Stimulated activated CD8-positive, alpha-beta memory T cell treated with anti-CD3 and anti-CD28 coated beads, Interleukin-7, amount 100 ng/mL, for 4 hours (primary cell): ENCODE data around the gene WDR44.
"Not testable (repeated sequence)": the region's sequence is repeated elsewhere in the genome, so short reads cannot be mapped to it uniquely, and the experiment has no call there.

Experiments
- DNase-seq, 2 donors: peaks; one replicate each; pipeline ENCODE4 v3.0.0-alpha.2; 2020; ENCODE audit warnings: low read depth in 2 of 2

Gene WDR44

DNA sequence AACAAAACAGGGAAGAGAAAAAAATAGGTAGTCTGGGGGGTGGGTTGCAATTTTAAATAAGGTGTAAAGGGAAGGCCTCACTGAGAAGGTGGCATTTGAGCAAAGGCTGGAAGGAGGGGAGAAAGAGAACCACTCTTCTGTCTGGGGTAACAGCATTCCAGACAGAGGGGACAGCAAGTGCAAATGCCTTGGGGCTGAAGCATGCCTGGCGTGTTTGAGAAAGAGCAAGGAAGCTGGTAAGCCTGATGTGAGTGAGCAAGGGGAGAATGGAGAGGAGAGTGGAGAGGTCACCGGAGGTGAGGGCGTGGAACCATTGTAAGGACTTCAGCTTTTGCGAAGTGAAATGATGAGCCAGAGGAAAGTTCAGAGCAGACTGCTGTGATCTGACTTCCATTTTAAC, 130.0 kb downstream of the WDR44 start:
- DNase-seq: no peak

DNA sequence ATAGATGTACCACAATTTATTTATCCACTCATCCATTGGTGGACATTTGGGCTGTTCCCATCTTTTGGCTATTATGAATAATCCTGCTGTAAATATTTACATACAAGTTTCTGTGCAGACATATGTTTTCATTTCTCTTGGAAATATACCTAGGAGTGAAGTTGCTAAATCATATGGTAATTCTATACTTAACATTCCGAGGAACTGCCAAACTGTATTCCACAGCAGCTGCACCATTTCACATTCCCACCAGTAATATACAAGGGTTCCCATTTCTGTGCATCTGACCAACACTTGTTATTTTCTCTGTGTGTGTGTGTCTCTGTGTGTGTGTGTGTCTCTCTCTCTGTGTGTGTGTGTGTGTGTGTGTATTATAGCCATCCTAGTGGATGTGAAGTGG, 134.3 kb downstream of the WDR44 start:
- DNase-seq: no peak

DNA sequence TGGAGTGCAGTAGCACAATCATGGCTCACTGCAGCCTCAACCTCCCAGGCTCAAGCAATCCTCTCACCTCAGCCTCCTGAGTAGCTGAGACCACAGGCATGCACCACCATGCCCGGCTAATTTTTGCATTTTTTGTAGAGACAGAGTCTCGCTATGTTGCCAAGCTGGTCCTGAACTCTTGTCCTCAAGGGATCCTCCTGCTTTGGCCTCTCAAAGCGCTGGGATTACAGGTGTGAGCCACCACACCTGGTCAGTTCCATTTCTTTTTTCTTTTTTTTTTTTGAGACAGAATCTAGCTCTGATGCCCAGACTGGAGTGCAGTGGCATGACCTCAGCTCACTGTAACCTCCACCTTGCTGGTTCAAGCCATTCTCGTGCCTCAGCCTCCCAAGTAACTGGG, 136.5 kb downstream of the WDR44 start:
- not testable (repeated sequence) for DNase-seq

DNA sequence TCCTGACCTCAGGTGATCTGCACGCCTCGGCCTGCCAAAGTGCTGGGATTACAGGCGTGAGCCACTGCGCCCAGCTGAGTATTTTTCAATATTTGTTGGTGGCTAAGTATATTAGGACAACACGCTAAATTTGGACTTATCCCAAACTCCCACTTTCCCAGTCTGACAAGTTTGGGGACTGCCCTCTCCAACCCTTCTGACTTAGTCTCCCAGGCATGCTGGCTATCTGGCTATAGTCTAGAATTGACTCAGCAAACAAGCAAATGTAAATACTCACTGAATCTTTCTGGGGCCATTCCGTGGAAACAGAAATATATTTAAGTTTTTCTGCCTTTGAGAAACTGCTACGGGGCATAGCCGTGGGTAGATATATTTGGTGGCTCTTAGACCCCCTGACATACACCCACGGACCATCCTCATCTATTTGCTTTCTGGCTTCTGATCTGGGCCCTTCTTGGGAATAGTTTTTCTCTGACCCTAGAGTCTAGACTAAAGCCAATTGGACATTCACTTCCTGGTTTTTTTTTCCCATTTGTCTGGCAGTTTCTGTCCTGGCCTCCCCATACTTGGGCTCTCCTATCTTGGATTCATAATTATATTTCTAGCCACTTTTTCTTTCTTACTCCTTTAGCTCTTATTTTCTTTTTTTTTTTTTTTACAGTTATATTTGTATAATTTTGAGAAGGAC, 138.5 kb downstream of the WDR44 start:
- no peak for DNase-seq

DNA sequence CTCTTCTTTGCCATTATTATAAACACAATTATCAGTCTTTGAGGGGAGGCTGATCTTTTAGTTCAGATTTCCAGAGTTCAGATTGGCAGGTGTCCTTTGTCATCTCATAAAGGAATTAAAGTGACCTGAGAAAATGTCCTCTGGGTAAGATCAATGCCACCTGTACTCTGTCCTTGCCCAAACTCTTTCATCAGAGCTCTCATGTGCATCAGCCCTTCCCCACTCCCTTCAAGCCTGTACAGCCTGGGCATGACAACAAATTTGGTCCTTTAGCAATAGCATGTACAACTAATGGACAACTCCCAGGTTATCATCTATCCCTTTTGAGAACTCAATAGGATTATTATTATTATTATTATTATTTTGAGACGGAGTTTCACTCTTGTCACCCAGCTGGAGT, 140.8 kb downstream of the WDR44 start:
- DNase-seq: not testable (repeated sequence)

DNA sequence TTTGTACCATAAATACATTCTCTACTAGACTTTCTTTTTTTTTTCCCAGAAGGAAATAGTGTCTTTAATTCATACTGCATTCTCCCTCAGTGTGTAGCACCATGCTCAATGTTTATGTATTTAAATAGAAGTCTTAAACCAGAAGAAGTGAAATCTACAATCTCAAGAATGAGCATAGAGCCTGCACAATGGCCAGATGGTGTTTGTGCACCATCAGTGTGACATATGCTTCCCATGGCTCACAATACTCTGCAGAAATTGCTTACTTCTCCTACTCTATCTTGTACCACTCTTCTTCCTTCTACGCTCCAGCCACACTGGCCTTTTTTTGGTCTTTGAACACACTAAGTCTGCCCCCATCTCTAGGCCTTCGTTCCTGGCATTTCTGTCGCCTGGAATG, 147.1 kb downstream of the WDR44 start:
- no peak for DNase-seq

DNA sequence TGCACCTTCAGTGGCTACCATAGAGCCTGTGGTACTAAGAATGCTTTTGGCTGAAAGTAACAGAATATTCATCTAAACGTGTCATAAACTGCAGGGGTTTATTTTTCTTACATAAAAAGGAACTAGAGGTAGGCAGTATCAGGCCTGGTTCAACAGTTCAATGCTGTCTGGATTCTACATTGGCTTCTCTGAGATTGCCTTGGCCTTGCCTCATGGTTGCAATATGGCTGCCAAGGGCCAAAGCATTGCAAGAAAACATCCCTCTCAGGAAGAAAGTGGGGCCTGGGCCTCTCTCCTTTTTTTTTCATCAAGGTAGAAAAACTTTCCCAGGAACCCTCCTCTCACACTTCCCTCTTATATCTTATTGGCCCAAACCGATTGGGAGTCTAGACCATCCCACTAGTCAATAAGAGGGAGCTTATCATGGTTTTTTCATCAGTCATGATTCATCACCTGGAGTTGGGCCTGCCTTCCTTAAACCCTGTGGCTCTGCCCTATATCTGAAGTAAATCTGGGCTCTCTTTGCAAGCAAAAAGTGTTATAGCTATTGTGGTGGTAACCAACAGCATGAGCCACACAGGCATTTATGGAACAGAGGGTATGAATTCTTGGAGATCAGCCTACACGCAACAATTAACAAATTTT, 147.9 kb downstream of the WDR44 start:
- no peak for DNase-seq

DNA sequence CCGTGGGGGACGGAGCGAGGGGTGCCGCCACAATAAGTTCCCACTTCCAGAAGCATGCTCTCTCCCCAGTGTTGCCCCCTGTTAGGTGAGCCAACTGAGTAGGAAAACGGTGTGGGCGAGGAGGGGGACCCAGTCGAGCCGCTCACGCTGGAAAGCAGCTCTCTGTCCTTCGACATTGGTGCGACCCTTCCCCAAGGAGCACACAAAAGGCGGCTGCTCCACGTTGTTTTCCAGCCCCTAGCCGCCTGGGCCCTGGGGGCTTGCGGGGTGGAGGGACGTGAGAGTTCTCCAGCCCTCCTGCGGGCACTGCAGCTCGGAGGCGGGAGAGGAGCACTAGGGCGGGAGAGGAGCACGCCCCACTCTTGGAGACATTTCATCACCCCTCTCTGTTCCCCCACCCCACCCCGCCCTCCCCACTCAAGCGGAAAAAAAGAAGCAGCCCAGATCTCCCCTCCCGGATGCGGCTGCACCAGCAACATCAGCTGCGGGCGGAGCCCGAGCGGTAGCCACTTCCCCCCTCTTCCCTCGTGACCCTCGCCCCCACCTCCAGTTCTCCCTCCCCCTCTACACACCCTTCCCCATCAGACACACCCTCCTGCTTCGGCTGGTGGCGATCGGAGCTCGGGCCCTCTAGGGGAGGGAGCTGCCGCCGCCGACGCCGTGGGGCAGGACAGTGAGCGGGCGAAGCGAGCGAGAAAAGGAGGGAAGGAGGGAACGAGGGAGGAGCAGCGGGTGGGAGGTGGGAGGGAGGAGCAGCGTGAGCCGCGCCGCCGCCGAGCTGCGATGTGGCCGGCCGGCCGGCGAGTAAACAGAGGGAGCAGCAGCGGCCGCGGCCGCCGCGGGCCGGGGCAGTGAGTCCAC, 149.4 kb downstream of the WDR44 start, which contains the start of gene DOCK11:
Gene DOCK11, plus strand, starts transcription at position 755 of the 861 bp plus-strand sequence. CDS start 157 bp downstream, outside the sequence.
- DNase-seq: peak; percentile 75 to 79

DNA sequence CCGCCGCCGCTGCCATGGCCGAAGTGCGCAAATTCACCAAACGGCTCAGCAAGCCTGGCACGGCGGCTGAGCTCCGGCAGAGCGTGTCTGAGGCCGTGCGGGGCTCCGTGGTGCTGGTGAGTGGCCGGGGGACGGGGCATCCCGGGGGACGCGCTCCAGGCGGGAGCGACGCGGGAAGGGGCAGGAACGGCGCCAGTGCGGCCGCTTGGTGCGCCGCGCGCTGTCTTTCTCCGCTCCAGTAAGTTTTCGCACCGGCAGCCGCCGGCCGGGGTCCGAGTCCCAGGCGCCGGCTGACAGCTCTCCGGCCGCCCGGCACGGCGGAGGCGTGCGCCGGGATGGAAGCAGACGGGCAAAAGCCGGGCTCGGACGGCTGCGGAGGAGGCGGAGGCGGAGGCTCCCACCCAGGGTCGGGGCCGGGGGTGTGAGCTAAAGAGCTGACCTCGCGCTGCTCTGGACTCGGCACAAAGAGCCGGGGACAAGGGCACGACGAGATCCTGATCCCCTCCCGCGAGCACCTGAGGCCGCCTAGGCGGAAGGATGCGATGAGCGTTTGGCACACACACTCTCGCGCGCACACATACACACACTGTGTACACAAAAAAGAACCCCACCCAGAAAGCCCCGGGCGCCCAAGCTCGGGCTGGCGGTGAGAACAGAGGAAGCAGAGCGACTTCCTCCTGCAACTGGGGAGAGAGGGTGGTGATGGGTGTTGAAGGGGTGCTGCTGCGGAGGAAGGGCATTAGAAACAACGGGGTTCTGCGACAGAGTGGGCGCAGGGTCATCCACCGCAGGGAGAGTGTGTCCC, 150.3 kb downstream of the WDR44 start:
- peak; percentile 55 to 58 for DNase-seq

DNA sequence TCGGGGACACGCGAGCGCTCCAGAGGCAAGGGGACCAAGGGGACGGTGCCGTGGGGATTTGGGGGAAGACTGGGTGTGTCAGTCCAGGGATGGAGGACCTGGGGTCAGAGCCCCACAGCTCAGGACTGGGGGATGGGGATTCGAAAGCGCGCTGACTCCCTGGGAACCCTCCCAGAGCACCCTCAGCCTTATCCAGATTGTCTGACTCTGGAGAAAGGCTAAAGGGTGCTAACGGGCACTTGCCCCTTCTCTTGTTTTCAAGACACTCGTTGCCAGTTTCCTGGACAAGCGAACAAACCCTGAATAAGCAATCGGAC, 150.8 kb downstream of the WDR44 start:
- no peak for DNase-seq

DNA sequence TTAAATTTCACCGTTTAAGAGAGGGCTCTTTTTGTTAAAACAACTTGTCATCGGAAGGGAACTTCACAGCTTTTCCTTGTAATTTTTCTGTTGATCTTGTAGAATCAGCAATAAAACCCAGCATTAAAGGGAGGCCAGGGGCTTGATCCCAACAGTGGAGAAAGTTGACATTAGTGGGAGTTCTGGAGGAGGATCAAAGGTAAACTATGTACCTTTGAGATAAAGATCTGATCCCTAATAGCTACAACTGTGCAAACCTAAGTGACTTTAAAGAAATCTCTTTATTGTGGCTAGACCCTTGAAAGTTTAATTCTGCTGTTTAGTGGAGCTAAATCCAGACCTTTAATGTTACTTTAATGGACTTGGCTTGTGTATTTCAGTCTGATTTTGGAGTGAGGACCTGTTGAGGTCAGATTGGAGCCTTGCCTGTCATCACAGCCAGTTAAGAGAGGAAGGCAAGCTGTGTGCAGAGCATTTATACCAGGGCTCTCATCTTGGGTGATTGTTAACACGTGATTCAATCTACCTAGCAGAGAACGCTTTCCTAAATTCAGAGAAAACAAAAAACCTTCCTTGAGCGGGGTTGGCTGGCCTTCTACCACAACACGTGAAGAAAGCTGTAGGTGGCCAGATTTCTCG, 151.4 kb downstream of the WDR44 start:
- no peak for DNase-seq

DNA sequence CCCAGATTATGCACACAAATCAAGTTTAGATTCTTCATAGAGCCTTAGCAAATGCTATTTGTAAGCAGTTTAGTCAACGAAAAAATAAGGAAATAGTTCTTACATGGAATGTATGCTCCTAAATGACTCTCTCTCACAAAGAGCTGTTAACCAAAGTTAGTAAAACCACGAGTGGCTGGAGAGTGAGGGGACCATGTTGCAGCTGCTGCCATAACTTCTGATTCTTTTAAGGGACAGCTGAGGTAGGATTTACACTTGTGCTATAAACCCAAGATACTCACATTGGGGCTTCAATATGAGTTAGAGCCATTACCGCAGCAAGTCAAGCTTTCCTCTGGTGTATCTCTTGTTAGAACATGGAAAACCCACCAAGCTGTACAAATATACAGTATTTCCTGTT, 152.4 kb downstream of the WDR44 start:
- DNase-seq: no peak

DNA sequence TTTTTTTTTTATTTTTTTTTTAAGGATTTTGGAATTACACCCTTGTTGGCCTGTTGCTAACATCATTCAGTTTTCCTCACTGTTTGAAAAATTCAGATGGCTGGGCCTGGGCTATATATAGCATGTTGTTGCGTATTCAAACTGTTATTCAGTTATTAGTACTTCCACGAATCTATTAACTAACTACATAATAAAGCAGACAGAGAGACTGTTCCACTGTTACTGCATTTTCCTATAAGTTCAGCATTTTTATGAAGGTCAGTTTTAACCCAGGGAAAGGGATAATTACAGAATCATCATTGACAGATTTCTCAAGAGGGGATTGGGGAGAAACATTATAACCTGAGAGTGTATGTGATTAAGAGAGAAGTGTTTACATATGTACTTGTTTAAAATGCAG, 152.8 kb downstream of the WDR44 start:
- DNase-seq: no peak

DNA sequence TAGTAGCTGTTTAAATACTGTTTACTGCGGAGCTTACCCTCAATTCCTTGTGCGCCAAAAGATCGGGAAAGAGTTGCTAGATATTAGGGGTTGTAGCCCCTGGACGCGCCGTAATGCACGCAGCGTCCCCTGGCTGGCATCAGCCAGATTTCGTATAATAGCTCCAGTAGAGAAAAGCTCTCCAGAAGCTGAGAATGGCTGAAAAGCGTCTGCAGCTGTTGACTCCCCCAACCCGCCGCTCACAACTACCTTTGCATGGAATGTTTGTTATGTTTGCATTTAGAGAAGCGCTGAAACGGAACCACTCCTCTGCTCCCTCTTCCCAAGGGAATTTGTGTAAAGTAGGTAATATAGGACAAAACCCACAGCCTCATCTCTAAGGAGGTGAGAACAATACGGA, 153.4 kb downstream of the WDR44 start:
- no peak for DNase-seq
